GM18867 (cell line): ENCODE results near the gene SEC24A.
"Not testable (repeated sequence)": the region's sequence is repeated elsewhere in the genome, so short reads cannot be mapped to it uniquely, and the experiment has no call there.

Experiments
- ATAC-seq: cut with Tn5 transposase; IDR thresholded peaks from one replicate; pipeline ENCODE4 v1.9.1; 2021; ENCODE audit warnings: mild to moderate bottlenecking, moderate library complexity; ENCODE audit not compliant: unreplicated experiment

The SEC24A gene

GRCh38 chr5:134648425-134649162 is at the start of gene SEC24A:
Gene SEC24A, plus strand, starts transcription at chr5:134648785. Its CDS starts 292 bp downstream, at chr5:134649077.
- peak; percentile 84 for ATAC-seq

GRCh38 chr5:134599820-134600219 is 48.8 kb upstream of the SEC24A start:
- ATAC-seq: not testable (repeated sequence)

GRCh38 chr5:134600600-134600999 is 48.0 kb upstream of the SEC24A start:
- no peak for ATAC-seq

GRCh38 chr5:134603059-134603458 is 45.5 kb upstream of the SEC24A start:
- ATAC-seq: no peak

GRCh38 chr5:134604908-134605307 is 43.7 kb upstream of the SEC24A start:
- peak; percentile 46 for ATAC-seq

- ATAC-seq: no peak
Measured at GRCh38 chr5:134606726-134607125, 41.9 kb upstream of the SEC24A start.

GRCh38 chr5:134608555-134608954 is 40.0 kb upstream of the SEC24A start:
- no peak for ATAC-seq

- peak; percentile 53 for ATAC-seq
Measured at GRCh38 chr5:134609232-134609851, 39.2 kb upstream of the SEC24A start.

GRCh38 chr5:134610725-134611124 is 37.9 kb upstream of the SEC24A start:
- ATAC-seq: no peak

GRCh38 chr5:134611515-134611914 is 37.1 kb upstream of the SEC24A start:
- no peak for ATAC-seq

- no peak for ATAC-seq
Measured at GRCh38 chr5:134614450-134615085, 34.0 kb upstream of the SEC24A start.

GRCh38 chr5:134620634-134621033 is 28.0 kb upstream of the SEC24A start:
- no peak for ATAC-seq

GRCh38 chr5:134625559-134625958 is 23.0 kb upstream of the SEC24A start:
- ATAC-seq: no peak

- ATAC-seq: no peak
Measured at GRCh38 chr5:134626369-134627014, 22.1 kb upstream of the SEC24A start.

- no peak for ATAC-seq
Measured at GRCh38 chr5:134634227-134634626, 14.4 kb upstream of the SEC24A start.

GRCh38 chr5:134635366-134635765 is 13.2 kb upstream of the SEC24A start:
- ATAC-seq: not testable (repeated sequence)

GRCh38 chr5:134637116-134637721 is 11.4 kb upstream of the SEC24A start:
- ATAC-seq: no peak

- ATAC-seq: no peak
Measured at GRCh38 chr5:134638760-134639201, 9.8 kb upstream of the SEC24A start.

- peak; percentile 51 for ATAC-seq
Measured at GRCh38 chr5:134642931-134643530, 5.6 kb upstream of the SEC24A start.

- ATAC-seq: peak; percentile 37
Measured at GRCh38 chr5:134647750-134648424, 698 bp upstream of the SEC24A start.
